Measurements from ENCODE around the gene TOE1. TPM values are rescaled to one million over a fixed set of nuclear protein-coding genes. Genes with fewer than 3 reads are reported as not detected.
A peak's percentile ranks its signal among the peaks of the same experiment; 100 is the strongest.
"Not testable (repeated sequence)": the region's sequence is repeated elsewhere in the genome, so short reads cannot be mapped to it uniquely, and the experiment has no call there.

The TOE1 gene
- 24.1 and 28.3 TPM in 2 replicates for total RNA-seq (2014; rRNA removed)
- polyA plus RNA-seq (2012): 10.6 TPM

- peak; percentile 89 for DNase-seq (ENCODE audit: low read depth)
Observed at GRCh38 chr1:45339789-45340558, at the start of gene TOE1, which contains the start of gene MUTYH. TOE1 (plus strand) TSS chr1:45340170; CDS start chr1:45340253, 83 bp downstream. MUTYH (minus strand) TSS chr1:45340440; CDS start chr1:45334505, 5,935 bp downstream.

GRCh38 chr1:45291002-45291401 is 49.0 kb upstream of the TOE1 start:
- not testable (repeated sequence) for DNase-seq (ENCODE audit: low read depth)

- no peak for DNase-seq (ENCODE audit: low read depth)
Observed at GRCh38 chr1:45291716-45292115, 48.3 kb upstream of the TOE1 start.

- no peak for DNase-seq (ENCODE audit: low read depth)
Observed at GRCh38 chr1:45297666-45298356, 42.2 kb upstream of the TOE1 start.

GRCh38 chr1:45299296-45299695 is 40.7 kb upstream of the TOE1 start:
- DNase-seq (ENCODE audit: low read depth): no peak

- peak; percentile 65 for DNase-seq (ENCODE audit: low read depth)
Observed at GRCh38 chr1:45299981-45300668, 39.8 kb upstream of the TOE1 start.

- no peak for DNase-seq (ENCODE audit: low read depth)
Observed at GRCh38 chr1:45300669-45300997, 39.3 kb upstream of the TOE1 start.

GRCh38 chr1:45302505-45303150 is 37.3 kb upstream of the TOE1 start:
- DNase-seq (ENCODE audit: low read depth): no peak

GRCh38 chr1:45303520-45304310 is 36.3 kb upstream of the TOE1 start:
- peak; percentile 96 for DNase-seq (ENCODE audit: low read depth)

- peak; percentile 36 for DNase-seq (ENCODE audit: low read depth)
Observed at GRCh38 chr1:45304311-45305081, 35.5 kb upstream of the TOE1 start.

GRCh38 chr1:45305231-45305630 is 34.7 kb upstream of the TOE1 start:
- no peak for DNase-seq (ENCODE audit: low read depth)

GRCh38 chr1:45306319-45306718 is 33.7 kb upstream of the TOE1 start:
- peak; percentile 59 for DNase-seq (ENCODE audit: low read depth)

- no peak for DNase-seq (ENCODE audit: low read depth)
Observed at GRCh38 chr1:45306905-45307304, 33.1 kb upstream of the TOE1 start.

- DNase-seq (ENCODE audit: low read depth): no peak
Observed at GRCh38 chr1:45314266-45314665, 25.7 kb upstream of the TOE1 start.

- no peak for DNase-seq (ENCODE audit: low read depth)
Observed at GRCh38 chr1:45317166-45317565, 22.8 kb upstream of the TOE1 start.

GRCh38 chr1:45319761-45320160 is 20.2 kb upstream of the TOE1 start:
- no peak for DNase-seq (ENCODE audit: low read depth)

- DNase-seq (ENCODE audit: low read depth): no peak
Observed at GRCh38 chr1:45321444-45321843, 18.5 kb upstream of the TOE1 start.

- no peak for DNase-seq (ENCODE audit: low read depth)
Observed at GRCh38 chr1:45322486-45323040, 17.4 kb upstream of the TOE1 start.

- no peak for DNase-seq (ENCODE audit: low read depth)
Observed at GRCh38 chr1:45325851-45326506, 14.0 kb upstream of the TOE1 start.

All from LHCN-M2 (cell line).